CD4-positive, alpha-beta T cell (primary cell): ENCODE results near the gene CFL1. TPM values are rescaled to one million over a fixed set of nuclear protein-coding genes. Genes with fewer than 3 reads are reported as not detected.

Source experiments
- ATAC-seq: fragments of 200-7000 bp; cut with Tn5 transposase; one replicate; pipeline ENCODE4 v1.10.0; 2022; ENCODE audit warnings: mild to moderate bottlenecking; ENCODE audit not compliant: poor library complexity
- CTCF ChIA-PET: fragments of 350-600 bp; sonication (Branson Sonifier 250); formaldehyde crosslinking; loops from one replicate; lab custom pipeline; 2021; ENCODE audit warnings: antibody characterized with exemption, inconsistent platforms; lab: Charles Lee
- POLR2A ChIA-PET: fragments of 350-600 bp; sonication (Branson Sonifier 250); formaldehyde crosslinking; loops from one replicate; lab custom pipeline; 2021; ENCODE audit warnings: antibody characterized with exemption, inconsistent platforms; lab: Charles Lee
- DNase-seq, 14 experiments: peaks; one replicate each; pipeline ENCODE4 v3.0.0-alpha.2; 2013 to 2020; ENCODE audit warnings: mixed read lengths in 2 of 14
- H3K27ac ChIP-seq, 2 donors: one replicate each; pipeline versions ENCODE4 v1.5.1 to v1.7.0; 2013; ENCODE audit warnings: low read length in 2 of 2, low read depth in 1 of 2, mild to moderate bottlenecking in 1 of 2
- H3K27me3 ChIP-seq, 2 experiments: 1 replicate in 1 of 2; 2 replicates in 1 of 2; pipeline versions ENCODE4 v1.6.1 to v1.7.0; 2013; ENCODE audit warnings: low read length in 2 of 2, control low read depth in 1 of 2, mild to moderate bottlenecking in 1 of 2, moderate library complexity in 1 of 2; ENCODE audit not compliant: insufficient read depth in 2 of 2, control insufficient read depth in 1 of 2
- H3K36me3 ChIP-seq: one replicate; pipeline ENCODE4 v1.6.1; 2013; ENCODE audit warnings: low read length, control low read depth; ENCODE audit not compliant: insufficient read depth
- H3K4me1 ChIP-seq: one replicate; pipeline ENCODE4 v1.6.1; 2013; ENCODE audit warnings: low read length, control low read depth; ENCODE audit not compliant: insufficient read depth
- H3K4me3 ChIP-seq: one replicate; pipeline ENCODE4 v1.5.1; 2013; ENCODE audit warnings: mild to moderate bottlenecking, low read length, moderate library complexity
- H3K9me3 ChIP-seq, 2 experiments: 1 replicate in 1 of 2; 2 replicates in 1 of 2; pipeline versions ENCODE4 v1.6.1 to v1.7.0; 2013; ENCODE audit warnings: low read length in 2 of 2, mild to moderate bottlenecking in 2 of 2, control low read depth in 1 of 2, moderate library complexity in 1 of 2; ENCODE audit not compliant: control insufficient read depth in 1 of 2, insufficient read depth in 1 of 2
- H3K27ac Mint-ChIP-seq: one replicate; pipeline ENCODE4 v1.8.0; 2020; ENCODE audit warnings: mixed read lengths
- H3K27me3 Mint-ChIP-seq: one replicate; pipeline ENCODE4 v1.8.0; 2021; ENCODE audit warnings: mixed read lengths
- H3K36me3 Mint-ChIP-seq: one replicate; pipeline ENCODE4 v1.8.0; 2021; ENCODE audit warnings: low read depth, mixed read lengths
- H3K4me1 Mint-ChIP-seq: one replicate; pipeline ENCODE4 v1.8.0; 2021; ENCODE audit warnings: low read depth, mixed read lengths
- H3K4me3 Mint-ChIP-seq: one replicate; pipeline ENCODE4 v1.8.0; 2020; ENCODE audit warnings: mild to moderate bottlenecking, mixed read lengths
- H3K9me3 Mint-ChIP-seq: one replicate; pipeline ENCODE4 v1.8.0; 2020; ENCODE audit warnings: mixed read lengths
- CTCF ChIP-seq: fragments of 200-600 bp; IDR thresholded peaks from one replicate; pipeline ENCODE4 v1.8.0; 2022; ENCODE audit warnings: antibody characterized with exemption, mild to moderate bottlenecking
- intact Hi-C, 2 experiments: fragments of 100-400 bp; cut with DNase I in 1 of 2; cut with micrococcal nuclease in 1 of 2; formaldehyde crosslinking; loops; one replicate each; pipeline versions ENCODE4 v1.15.1 to v1.9.0; 2023 to 2025; cut with DNase I, micrococcal nuclease
- total RNA-seq, 174 experiments: library from RNA in 2 of 174; stranded (reverse) in 2 of 174; gene quantifications; one replicate each; pipeline ENCODE4 v1.2.3 and lab custom pipeline; 2021 to 2026

Gene CFL1
- total RNA-seq, 2 experiments from 2014 or later, result 322 to 331 TPM

GRCh38 chr11:65852508-65853245, 5.3 kb downstream of the CFL1 start:
- ChIA-PET POLR2A (interaction anchor here (1.7 to 2.8 kb wide), 2 partner anchors 20 to 38 kb away, joined by 4 to 9 read pairs; partner anchors contain the start of gene CCDC85B), CTCF (no interaction called here)
- Histone ChIP-seq H3K36me3 (peaks cover 58% of the 10 kb centered on the region), H3K27me3 (no peaks in the 10 kb centered on the region), H3K27ac (no peak overlapping the region), H3K4me1 (peaks cover 40% of the 10 kb centered on the region), H3K4me3 (no peak overlapping the region), H3K9me3 (peaks cover 7 to 23% of the 10 kb centered on the region in 2 experiments)
- H3K9me3 Mint-ChIP-seq, result no peaks in the 10 kb centered on the region
- H3K27me3 Mint-ChIP-seq, result no peaks in the 10 kb centered on the region
- intact Hi-C loops, result loop anchor here in 1 of 2 experiments (10.0 kb wide), 1 partner anchor 432 kb away; the partner anchor contains the start of gene YIF1A
- peaks cover 56% of the 10 kb centered on the region for H3K36me3 Mint-ChIP-seq
- no peak for TF ChIP-seq CTCF
- DNase-seq (peak in 1 of 14 experiments; percentile 32), ATAC-seq (no peak)
- no peak overlapping the region for H3K4me3 Mint-ChIP-seq
- H3K4me1 Mint-ChIP-seq, result peaks cover 27% of the 10 kb centered on the region
- H3K27ac Mint-ChIP-seq, result no peak overlapping the region

DNA sequence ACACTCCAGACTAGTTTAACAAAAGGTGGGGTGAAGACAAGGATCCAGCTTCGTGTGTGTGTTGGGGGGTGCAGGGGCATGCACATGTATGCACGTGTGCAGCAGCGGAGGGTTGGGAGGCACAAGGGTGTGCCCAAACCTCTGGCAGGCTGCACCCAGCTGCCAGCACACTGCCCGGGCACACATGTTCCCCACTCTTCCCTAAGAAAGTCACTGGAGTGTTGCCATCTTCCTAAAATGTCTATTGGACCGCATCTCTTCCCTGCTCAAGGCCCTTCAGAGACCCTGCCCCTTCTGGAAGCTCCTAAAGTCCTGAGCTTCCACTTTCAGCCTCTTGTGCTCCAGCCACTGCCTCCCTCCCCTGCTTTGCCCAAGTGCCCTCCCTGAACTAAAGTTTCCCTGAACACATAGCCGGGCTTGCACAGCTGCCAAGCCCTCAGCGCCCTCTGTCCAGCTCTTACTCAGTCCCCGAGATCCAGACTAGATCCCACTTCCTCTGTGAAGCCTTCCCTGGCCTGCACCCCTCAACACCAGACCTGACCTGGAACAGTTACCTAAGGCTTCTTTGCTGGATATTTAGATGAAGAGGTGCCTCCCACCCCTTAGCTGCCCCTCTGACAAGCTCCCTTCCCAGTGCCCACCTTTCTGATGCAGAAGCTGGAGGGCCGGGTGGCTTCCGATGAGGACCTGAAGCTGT, 6.0 kb downstream of the CFL1 start:
- Mint-ChIP-seq H3K36me3 (peaks cover 56% of the 10 kb centered on the region), H3K27ac (no peak overlapping the region), H3K4me3 (no peak overlapping the region), H3K9me3 (no peaks in the 10 kb centered on the region), H3K4me1 (peaks cover 26% of the 10 kb centered on the region), H3K27me3 (no peaks in the 10 kb centered on the region)
- no peak for TF ChIP-seq CTCF
- Histone ChIP-seq H3K27ac (no peak overlapping the region), H3K4me3 (no peak overlapping the region), H3K36me3 (peaks cover 58% of the 10 kb centered on the region), H3K4me1 (peaks cover 40% of the 10 kb centered on the region), H3K9me3 (peaks cover 7 to 23% of the 10 kb centered on the region in 2 experiments), H3K27me3 (no peaks in the 10 kb centered on the region)
- CTCF ChIA-PET, result interaction anchor here (1.1 kb wide), 1 partner anchor 38 kb away, joined by 3 read pairs; no protein-coding TSS in a partner anchor
- ATAC-seq (no peak), DNase-seq (peak in 1 of 14 experiments; percentile 26)
- POLR2A ChIA-PET, result interaction anchor here (1.7 to 2.8 kb wide), 3 partner anchors 8 to 36 kb away, joined by 4 to 9 read pairs (median 9); partner anchors contain the start of genes FIBP and MUS81
- intact Hi-C loops, result loop anchor here in 1 of 2 experiments (10.0 kb wide), 1 partner anchor 433 kb away; the partner anchor contains the start of gene YIF1A

GRCh38 chr11:65851083-65851579, 6.8 kb downstream of the CFL1 start:
- H3K27ac ChIP-seq, result no peak overlapping the region
- CTCF ChIA-PET, result interaction anchor here (1.1 kb wide), 1 partner anchor 37 kb away, joined by 3 read pairs; no protein-coding TSS in a partner anchor
- POLR2A ChIA-PET, result interaction anchor here (1.7 to 2.8 kb wide), 4 partner anchors 9 to 37 kb away, joined by 4 to 9 read pairs (median 9); partner anchors contain the start of genes FIBP, MUS81 and SNX32
- H3K4me1 ChIP-seq, result peaks cover 32% of the 10 kb centered on the region
- H3K36me3 Mint-ChIP-seq, result peaks cover 48% of the 10 kb centered on the region
- H3K36me3 ChIP-seq, result peaks cover 53% of the 10 kb centered on the region
- H3K4me3 ChIP-seq, result no peak overlapping the region
- H3K27me3 Mint-ChIP-seq, result no peaks in the 10 kb centered on the region
- intact Hi-C loops, result loop anchor here in 1 of 2 experiments (10.0 kb wide), 1 partner anchor 434 kb away; the partner anchor contains the start of gene YIF1A
- peaks cover 18% of the 10 kb centered on the region for H3K4me1 Mint-ChIP-seq
- H3K27me3 ChIP-seq, result no peaks in the 10 kb centered on the region
- no peak for TF ChIP-seq CTCF
- no peak overlapping the region for H3K27ac Mint-ChIP-seq
- DNase-seq (peak in 1 of 14 experiments; percentile 49), ATAC-seq (no peak)
- H3K9me3 ChIP-seq, result peaks cover 7 to 23% of the 10 kb centered on the region in 2 experiments
- no peak overlapping the region for H3K4me3 Mint-ChIP-seq
- no peaks in the 10 kb centered on the region for H3K9me3 Mint-ChIP-seq
